Left ventricle myocardium superior (tissue), 1 donor: Measurements from ENCODE around the gene KCTD12. TPM values are rescaled to one million over a fixed set of nuclear protein-coding genes. Genes with fewer than 3 reads are reported as not detected.

Experiments
- total RNA-seq: library from RNA; stranded (reverse); fragmentation: NEBNext Ultra II Directional; extraction: Animal tissue kit (Norgen Biotek cat#: 25700); gene quantifications from one replicate; pipeline ENCODE4 v1.2.1, GENCODE V29; 2021
- donor health status: DM: no; HTN: yes; CAD: no; lungs with severe emphysema.

The KCTD12 gene
- total RNA-seq, 1 donor from 2014 or later, result 39.6 TPM

Other genes starting within 250 kb of the KCTD12 start
- gene ACOD1, start 62.1 kb upstream of the KCTD12 start, total RNA-seq, result not detected
- 16.8 TPM for gene CLN5, start 105.7 kb upstream of the KCTD12 start, total RNA-seq
- 31.7 TPM for gene FBXL3, start 140.8 kb upstream of the KCTD12 start, total RNA-seq